ENCODE results near the gene OTUB2. TPM values are rescaled to one million over a fixed set of nuclear protein-coding genes. Genes with fewer than 3 reads are reported as not detected.

OTUB2 gene
- total RNA-seq, 4 donors from 2014 or later: 0.42 to 0.63 (median 0.52) TPM; not detected in 1

DNA sequence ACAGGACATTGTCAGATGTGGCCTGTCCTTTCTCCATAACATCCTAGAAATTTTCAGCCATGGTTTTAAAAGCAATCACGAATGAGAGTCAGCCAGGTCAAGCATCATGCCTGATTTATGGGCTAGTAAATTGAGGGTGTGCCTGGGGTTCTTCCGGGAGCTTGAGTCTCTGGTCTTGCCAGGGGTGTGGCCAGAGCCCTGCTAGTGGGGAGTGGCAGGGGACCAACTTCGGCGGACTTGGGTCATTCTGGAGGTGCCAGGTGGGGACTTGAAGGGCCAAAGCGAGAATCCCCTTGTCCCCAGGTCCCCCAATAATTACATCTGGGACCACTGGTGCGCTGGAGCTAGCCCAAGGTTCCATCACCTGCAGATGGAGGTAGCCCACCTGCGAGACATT is 5.7 kb downstream of the OTUB2 start:
- no peak for DNase-seq (ENCODE audit: extremely low spot score)
- 72% methylated on average over 7 of the region's 7 CpGs for WGBS

DNA sequence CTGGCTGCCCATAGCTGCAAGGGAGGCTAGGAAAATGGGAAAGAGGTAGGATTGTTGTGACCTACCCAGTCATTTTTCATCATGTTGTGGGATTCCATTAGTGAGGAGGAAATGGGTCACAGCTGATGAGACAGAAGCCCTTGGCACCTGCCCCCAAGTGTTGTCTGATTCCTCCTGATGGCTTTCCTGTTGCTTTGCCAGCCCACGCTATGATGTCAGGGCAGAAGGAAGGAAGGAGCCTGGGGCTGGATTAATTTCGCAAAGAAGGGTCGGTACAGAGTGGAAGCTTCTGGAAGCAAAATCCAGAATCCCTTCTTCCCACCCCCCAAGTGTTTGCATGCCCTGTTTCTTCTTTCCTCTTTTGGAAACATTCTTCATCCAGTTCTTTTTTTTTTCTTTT is 8.7 kb downstream of the OTUB2 start:
- no peaks in the 10 kb centered on the region for H3K27me3 ChIP-seq
- WGBS: 92% methylated on average over 3 of the region's 3 CpGs
- no peak overlapping the region for H3K27ac ChIP-seq (replicated peaks in 1 of 4)
- no peaks in the 10 kb centered on the region for H3K4me1 ChIP-seq
- no peaks in the 10 kb centered on the region for H3K9me3 ChIP-seq
- intact Hi-C loops (cut with DNase I): loop anchor here (5.0 kb wide), 1 partner anchor 142 kb away; no protein-coding TSS in a partner anchor
- DNase-seq (ENCODE audit: extremely low spot score): no peak
- no peak for TF ChIP-seq POLR2AphosphoS5 (IDR thresholded peaks at IDR 0.05)
- TF ChIP-seq, protein P1, sequence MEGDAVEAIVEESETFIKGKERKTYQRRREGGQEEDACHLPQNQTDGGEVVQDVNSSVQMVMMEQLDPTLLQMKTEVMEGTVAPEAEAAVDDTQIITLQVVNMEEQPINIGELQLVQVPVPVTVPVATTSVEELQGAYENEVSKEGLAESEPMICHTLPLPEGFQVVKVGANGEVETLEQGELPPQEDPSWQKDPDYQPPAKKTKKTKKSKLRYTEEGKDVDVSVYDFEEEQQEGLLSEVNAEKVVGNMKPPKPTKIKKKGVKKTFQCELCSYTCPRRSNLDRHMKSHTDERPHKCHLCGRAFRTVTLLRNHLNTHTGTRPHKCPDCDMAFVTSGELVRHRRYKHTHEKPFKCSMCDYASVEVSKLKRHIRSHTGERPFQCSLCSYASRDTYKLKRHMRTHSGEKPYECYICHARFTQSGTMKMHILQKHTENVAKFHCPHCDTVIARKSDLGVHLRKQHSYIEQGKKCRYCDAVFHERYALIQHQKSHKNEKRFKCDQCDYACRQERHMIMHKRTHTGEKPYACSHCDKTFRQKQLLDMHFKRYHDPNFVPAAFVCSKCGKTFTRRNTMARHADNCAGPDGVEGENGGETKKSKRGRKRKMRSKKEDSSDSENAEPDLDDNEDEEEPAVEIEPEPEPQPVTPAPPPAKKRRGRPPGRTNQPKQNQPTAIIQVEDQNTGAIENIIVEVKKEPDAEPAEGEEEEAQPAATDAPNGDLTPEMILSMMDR (IDR thresholded peaks at IDR 0.05): no peak
- no peak for TF ChIP-seq EP300 (IDR thresholded peaks at IDR 0.05)
- no peak for TF ChIP-seq POLR2A (IDR thresholded peaks at IDR 0.05; ENCODE audit: low read depth)
- H3K36me3 ChIP-seq: no peaks in the 10 kb centered on the region
- H3K4me3 ChIP-seq: no peak overlapping the region

More for the DNA sequence above, 5.7 kb downstream of the OTUB2 start:
- H3K4me3 ChIP-seq: no peak overlapping the region
- TF ChIP-seq, protein P1 (IDR thresholded peaks at IDR 0.05): no peak
- no peak for TF ChIP-seq EP300 (IDR thresholded peaks at IDR 0.05)
- no peak for TF ChIP-seq POLR2A (IDR thresholded peaks at IDR 0.05; ENCODE audit: low read depth)
- no peak for TF ChIP-seq POLR2AphosphoS5 (IDR thresholded peaks at IDR 0.05)
- no peaks in the 10 kb centered on the region for H3K36me3 ChIP-seq
- no peak overlapping the region for H3K27ac ChIP-seq (replicated peaks in 1 of 4)
- no peaks in the 10 kb centered on the region for H3K27me3 ChIP-seq
- no peaks in the 10 kb centered on the region for H3K9me3 ChIP-seq
- H3K4me1 ChIP-seq: peaks cover 0 to 10% (median 7%) of the 10 kb centered on the region in 4 donors
- intact Hi-C loops (cut with DNase I): no loop called here

DNA sequence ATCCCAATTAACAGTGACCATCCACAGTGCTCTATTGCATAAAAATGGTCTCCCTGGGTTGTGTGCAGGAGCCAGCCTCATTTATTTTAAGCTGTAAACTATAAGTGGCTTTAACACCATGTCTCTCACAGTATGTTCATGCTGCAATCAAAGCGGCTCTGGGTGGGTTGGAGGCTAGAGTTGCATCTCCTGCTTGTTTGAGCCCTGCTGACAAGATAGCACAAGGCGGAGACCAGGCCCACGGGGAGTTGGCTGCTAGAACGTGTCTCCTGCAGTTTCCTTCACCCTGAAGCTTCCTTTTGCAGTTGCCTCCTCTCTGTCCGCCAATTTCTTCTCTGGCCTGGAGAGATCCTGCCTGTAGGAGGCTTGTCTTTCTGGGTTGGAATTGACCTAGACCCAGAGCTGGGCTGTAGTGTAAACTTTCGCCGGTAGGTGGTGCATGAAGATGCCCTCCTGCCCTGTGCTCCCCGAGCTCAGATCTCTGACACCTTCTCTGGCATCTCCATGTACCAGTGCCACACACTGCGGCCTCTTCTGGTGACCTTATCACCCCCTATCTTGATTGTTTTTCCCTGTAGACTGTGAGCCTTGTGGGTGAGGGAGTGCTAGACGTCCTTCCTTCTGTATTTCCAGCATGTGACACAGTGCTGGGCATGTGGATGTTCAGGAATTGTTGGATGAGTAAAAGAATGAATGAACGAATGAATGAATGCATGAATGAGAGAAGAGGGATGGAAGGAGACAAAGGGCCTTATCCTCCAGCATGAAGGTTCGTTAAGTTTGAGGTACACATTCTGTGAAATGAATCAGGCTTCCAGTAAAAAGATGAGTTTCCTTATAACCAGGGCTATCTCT is 10.4 kb downstream of the OTUB2 start:
- no peaks in the 10 kb centered on the region for H3K36me3 ChIP-seq
- H3K27ac ChIP-seq (replicated peaks in 1 of 4): no peak overlapping the region
- H3K27me3 ChIP-seq: no peaks in the 10 kb centered on the region
- no peak for TF ChIP-seq EP300 (IDR thresholded peaks at IDR 0.05)
- TF ChIP-seq, protein P1 (IDR thresholded peaks at IDR 0.05): peak; percentile 71 to 87 (median 79)
- DNase-seq (ENCODE audit: extremely low spot score): no peak
- intact Hi-C loops (cut with DNase I): loop anchor here (2.0 to 5.0 kb wide), 2 partner anchors 100 to 141 kb away; no protein-coding TSS in a partner anchor
- H3K4me3 ChIP-seq: no peak overlapping the region
- WGBS: 40% methylated on average over 12 of the region's 12 CpGs
- peaks cover 0 to 4% (median 1%) of the 10 kb centered on the region in 4 donors for H3K4me1 ChIP-seq
- H3K9me3 ChIP-seq: no peaks in the 10 kb centered on the region

DNA sequence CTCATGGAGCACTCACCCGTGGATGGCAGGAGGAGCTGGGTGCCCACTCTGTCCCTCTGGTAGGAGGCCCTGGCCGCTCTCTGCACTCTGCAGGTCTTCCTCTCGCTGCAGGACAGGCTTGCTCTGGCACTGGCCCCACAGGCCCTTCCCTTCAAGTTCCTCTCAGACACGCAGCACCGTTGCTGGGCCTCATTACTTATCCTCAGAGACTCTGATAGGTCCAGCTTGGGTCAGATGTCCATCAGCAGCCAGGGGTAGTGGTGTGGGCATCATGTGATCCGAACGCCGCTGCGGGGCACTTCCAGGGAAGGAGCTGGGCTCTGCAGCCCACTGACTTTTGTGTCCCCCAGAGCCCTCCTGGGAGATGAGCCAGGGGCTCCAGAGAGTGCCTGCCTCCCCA is 11.8 kb downstream of the OTUB2 start:
- TF ChIP-seq POLR2A (IDR thresholded peaks at IDR 0.05; ENCODE audit: low read depth): no peak
- TF ChIP-seq POLR2AphosphoS5 (IDR thresholded peaks at IDR 0.05): no peak
- H3K4me1 ChIP-seq: peaks cover 7 to 18% (median 14%) of the 10 kb centered on the region in 4 donors
- no peak for DNase-seq (ENCODE audit: extremely low spot score)
- WGBS: 94% methylated on average over 8 of the region's 9 CpGs
- H3K4me3 ChIP-seq: no peak overlapping the region
- H3K27ac ChIP-seq (replicated peaks in 1 of 4): no peak overlapping the region
- no peaks in the 10 kb centered on the region for H3K27me3 ChIP-seq
- H3K9me3 ChIP-seq: no peaks in the 10 kb centered on the region
- intact Hi-C loops (cut with DNase I): loop anchor here (2.0 to 5.0 kb wide), 2 partner anchors 99 to 139 kb away; no protein-coding TSS in a partner anchor
- no peaks in the 10 kb centered on the region for H3K36me3 ChIP-seq

DNA sequence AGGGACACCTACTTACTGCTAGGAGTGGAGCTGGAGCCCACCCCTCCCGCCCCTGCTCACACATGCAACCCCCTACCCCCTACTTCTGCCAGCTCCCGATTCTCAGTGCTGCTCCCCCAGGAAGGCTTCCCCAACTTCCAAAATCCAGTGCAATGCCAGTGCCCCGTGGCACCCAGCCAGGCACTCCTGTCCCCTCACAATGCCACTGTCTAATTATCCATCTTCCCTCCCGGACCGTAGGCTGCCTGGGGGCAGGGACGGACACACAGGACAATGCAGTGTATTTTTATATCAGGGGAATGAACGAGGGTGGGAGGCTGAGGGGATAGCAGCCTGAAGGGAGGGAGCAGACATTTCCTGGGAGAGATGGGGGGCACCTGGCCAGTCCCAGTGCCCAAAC is 12.4 kb downstream of the OTUB2 start:
- intact Hi-C loops (cut with DNase I): loop anchor here (5.0 kb wide), 1 partner anchor 139 kb away; no protein-coding TSS in a partner anchor
- Histone ChIP-seq H3K36me3 (peaks cover 0 to 4% (median under 1%) of the 10 kb centered on the region in 4 donors), H3K27me3 (no peaks in the 10 kb centered on the region)

More for the DNA sequence above, 12.4 kb downstream of the OTUB2 start:
- no peak overlapping the region for H3K4me3 ChIP-seq
- peaks cover 7 to 18% (median 14%) of the 10 kb centered on the region in 4 donors for H3K4me1 ChIP-seq
- 82% methylated on average over 7 of the region's 7 CpGs for WGBS
- DNase-seq (ENCODE audit: extremely low spot score): no peak
- TF ChIP-seq POLR2AphosphoS5 (IDR thresholded peaks at IDR 0.05) (no peak), POLR2A (IDR thresholded peaks at IDR 0.05; ENCODE audit: low read depth) (no peak), EP300 (IDR thresholded peaks at IDR 0.05) (no peak)
- TF ChIP-seq, protein P1 (IDR thresholded peaks at IDR 0.05): no peak
- H3K27ac ChIP-seq (replicated peaks in 1 of 4): no peak overlapping the region
- H3K9me3 ChIP-seq: no peaks in the 10 kb centered on the region
